NB4 (cell line): ENCODE results near the gene UBQLN1.

Experiments used
- POLR2A ChIP-seq: IDR thresholded peaks from 2 replicates; pipeline ENCODE4 v1.6.1; 2011; ENCODE audit warnings: mild to moderate bottlenecking; ENCODE audit not compliant: insufficient read length; ENCODE audit errors: extremely low read depth
- TF ChIP-seq, protein P1 (sequence below): IDR thresholded peaks from one replicate; pipeline ENCODE4 v1.5.1; 2012; ENCODE audit warnings: low read depth, low read length

DNA sequence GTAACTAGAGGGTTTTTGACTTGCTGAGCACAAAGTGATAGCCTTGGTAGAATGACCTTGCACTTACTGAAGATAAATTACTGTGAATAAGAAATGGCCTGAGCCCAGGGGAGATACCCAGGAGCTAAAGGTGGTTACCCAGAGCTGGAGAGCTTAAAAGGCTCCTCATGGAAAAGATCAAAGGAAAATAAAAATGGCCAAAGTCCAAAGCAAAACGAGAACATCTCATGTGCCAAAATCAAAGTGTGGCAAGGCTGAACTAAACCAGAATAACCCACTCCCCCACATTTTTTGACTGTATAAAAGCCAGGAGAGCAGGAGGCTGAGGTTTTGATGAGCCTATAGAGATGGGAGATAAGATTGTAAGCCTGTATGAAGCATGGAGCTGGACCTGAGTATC is 70.4 kb downstream of the UBQLN1 start:
- TF ChIP-seq POLR2A: no peak
- TF ChIP-seq, protein P1, sequence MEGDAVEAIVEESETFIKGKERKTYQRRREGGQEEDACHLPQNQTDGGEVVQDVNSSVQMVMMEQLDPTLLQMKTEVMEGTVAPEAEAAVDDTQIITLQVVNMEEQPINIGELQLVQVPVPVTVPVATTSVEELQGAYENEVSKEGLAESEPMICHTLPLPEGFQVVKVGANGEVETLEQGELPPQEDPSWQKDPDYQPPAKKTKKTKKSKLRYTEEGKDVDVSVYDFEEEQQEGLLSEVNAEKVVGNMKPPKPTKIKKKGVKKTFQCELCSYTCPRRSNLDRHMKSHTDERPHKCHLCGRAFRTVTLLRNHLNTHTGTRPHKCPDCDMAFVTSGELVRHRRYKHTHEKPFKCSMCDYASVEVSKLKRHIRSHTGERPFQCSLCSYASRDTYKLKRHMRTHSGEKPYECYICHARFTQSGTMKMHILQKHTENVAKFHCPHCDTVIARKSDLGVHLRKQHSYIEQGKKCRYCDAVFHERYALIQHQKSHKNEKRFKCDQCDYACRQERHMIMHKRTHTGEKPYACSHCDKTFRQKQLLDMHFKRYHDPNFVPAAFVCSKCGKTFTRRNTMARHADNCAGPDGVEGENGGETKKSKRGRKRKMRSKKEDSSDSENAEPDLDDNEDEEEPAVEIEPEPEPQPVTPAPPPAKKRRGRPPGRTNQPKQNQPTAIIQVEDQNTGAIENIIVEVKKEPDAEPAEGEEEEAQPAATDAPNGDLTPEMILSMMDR: no peak
